SK-N-SH (cell line): ENCODE data around the gene PEPD.

Experiments
- GATA2 ChIP-seq: sonication (generic); formaldehyde crosslinking; IDR thresholded peaks from 2 replicates; pipeline ENCODE4 v1.5.0; 2020; ENCODE audit warnings: mild to moderate bottlenecking, missing genetic modification reagents
- NRF1 ChIP-seq: IDR thresholded peaks from 2 replicates; pipeline ENCODE4 v1.6.1; 2012; ENCODE audit warnings: low read depth, mild to moderate bottlenecking, low read length
- POLR2AphosphoS5 ChIP-seq: IDR thresholded peaks from 2 replicates; pipeline ENCODE4 v1.6.1; 2012; ENCODE audit warnings: low read depth, low read length
- RAD21 ChIP-seq: IDR thresholded peaks from 2 replicates; pipeline ENCODE4 v1.6.1; 2012; ENCODE audit warnings: mild to moderate bottlenecking, low read length
- RFX5 ChIP-seq: IDR thresholded peaks from 2 replicates; pipeline ENCODE4 v1.6.1; 2012; ENCODE audit warnings: mild to moderate bottlenecking, improper control_type of control experiment, low read length
- SMC3 ChIP-seq: IDR thresholded peaks from 2 replicates; pipeline ENCODE4 v1.6.1; 2012; ENCODE audit warnings: low read depth, low read length, improper control_type of control experiment
- TCF12 ChIP-seq: IDR thresholded peaks from 2 replicates; pipeline ENCODE4 v1.4.0; 2012
- TEAD4 ChIP-seq: IDR thresholded peaks from 2 replicates; pipeline ENCODE4 v1.4.0; 2012; ENCODE audit warnings: mild to moderate bottlenecking, borderline replicate concordance; ENCODE audit not compliant: insufficient read depth
- TF ChIP-seq, protein P1 (sequence below): fragments of 200-600 bp; sonication (generic); IDR thresholded peaks from 2 replicates; pipeline ENCODE4 v1.6.1; 2017; ENCODE audit warnings: antibody characterized with exemption, mild to moderate bottlenecking, moderate library complexity

DNA sequence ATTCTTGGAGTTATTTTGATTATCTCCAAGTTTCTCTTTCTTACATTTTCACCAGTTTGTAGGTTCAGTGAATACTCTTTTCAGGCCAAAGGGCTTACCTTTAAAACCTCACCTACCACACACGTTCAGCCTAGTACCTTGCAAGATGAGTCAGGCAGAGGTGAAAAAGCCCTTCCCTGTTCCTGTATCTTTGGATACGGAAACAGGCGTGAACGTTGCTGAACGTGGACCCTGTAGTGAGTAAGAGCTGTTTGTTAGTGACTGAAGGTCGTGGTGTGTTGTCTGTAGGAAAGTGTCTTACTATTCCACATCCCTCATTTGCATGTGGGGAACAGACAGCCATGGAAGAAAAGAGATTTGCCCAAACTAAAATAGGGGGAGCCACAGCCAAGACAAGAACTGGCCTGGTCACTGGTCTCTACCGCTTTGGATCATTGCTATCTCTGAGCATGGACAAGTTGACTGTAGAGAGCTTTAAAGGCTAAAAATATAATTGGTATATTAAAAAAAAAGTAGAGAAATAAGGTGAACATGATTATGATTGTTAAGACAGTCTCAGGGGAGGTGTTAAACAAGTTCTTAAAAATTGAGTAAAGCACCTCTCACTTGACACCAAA, 144.5 kb downstream of the PEPD start:
- TF ChIP-seq RAD21 (no peak), POLR2AphosphoS5 (no peak), TEAD4 (no peak), GATA2 (CRISPR knock-in tag) (no peak), RFX5 (no peak), TCF12 (no peak), NRF1 (no peak), SMC3 (no peak)
- TF ChIP-seq, protein P1, sequence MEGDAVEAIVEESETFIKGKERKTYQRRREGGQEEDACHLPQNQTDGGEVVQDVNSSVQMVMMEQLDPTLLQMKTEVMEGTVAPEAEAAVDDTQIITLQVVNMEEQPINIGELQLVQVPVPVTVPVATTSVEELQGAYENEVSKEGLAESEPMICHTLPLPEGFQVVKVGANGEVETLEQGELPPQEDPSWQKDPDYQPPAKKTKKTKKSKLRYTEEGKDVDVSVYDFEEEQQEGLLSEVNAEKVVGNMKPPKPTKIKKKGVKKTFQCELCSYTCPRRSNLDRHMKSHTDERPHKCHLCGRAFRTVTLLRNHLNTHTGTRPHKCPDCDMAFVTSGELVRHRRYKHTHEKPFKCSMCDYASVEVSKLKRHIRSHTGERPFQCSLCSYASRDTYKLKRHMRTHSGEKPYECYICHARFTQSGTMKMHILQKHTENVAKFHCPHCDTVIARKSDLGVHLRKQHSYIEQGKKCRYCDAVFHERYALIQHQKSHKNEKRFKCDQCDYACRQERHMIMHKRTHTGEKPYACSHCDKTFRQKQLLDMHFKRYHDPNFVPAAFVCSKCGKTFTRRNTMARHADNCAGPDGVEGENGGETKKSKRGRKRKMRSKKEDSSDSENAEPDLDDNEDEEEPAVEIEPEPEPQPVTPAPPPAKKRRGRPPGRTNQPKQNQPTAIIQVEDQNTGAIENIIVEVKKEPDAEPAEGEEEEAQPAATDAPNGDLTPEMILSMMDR = no peak
